Activated CD8-positive, alpha-beta memory T cell treated with anti-CD3 and anti-CD28 coated beads, Interleukin-2, amount 50 U/mL, for 48 hours (primary cell): ENCODE data around the gene ADNP2.

Experiments used
- DNase-seq: peaks from one replicate; pipeline ENCODE4 v3.0.0-alpha.2; 2020

Gene ADNP2

GRCh38 chr18:80108739-80109675 is at the start of gene ADNP2:
Gene ADNP2, plus strand, starts transcription at chr18:80109262. Its CDS starts 8,281 bp downstream, at chr18:80117543.
- DNase-seq: peak; percentile 89

- no peak for DNase-seq
These were observed 49.1 kb upstream of the ADNP2 start for GRCh38 chr18:80059945-80060344.

GRCh38 chr18:80065705-80066104 is 43.4 kb upstream of the ADNP2 start:
- no peak for DNase-seq

GRCh38 chr18:80067321-80067720 is 41.7 kb upstream of the ADNP2 start:
- no peak for DNase-seq

- DNase-seq: no peak
These were observed 41.2 kb upstream of the ADNP2 start for GRCh38 chr18:80067897-80068296.

GRCh38 chr18:80068571-80069272 is 40.3 kb upstream of the ADNP2 start:
- no peak for DNase-seq

- no peak for DNase-seq
These were observed 38.2 kb upstream of the ADNP2 start for GRCh38 chr18:80070825-80071224.

- DNase-seq: no peak
These were observed 34.9 kb upstream of the ADNP2 start for GRCh38 chr18:80074183-80074582.

- no peak for DNase-seq
These were observed 34.4 kb upstream of the ADNP2 start for GRCh38 chr18:80074697-80075096.

- DNase-seq: no peak
These were observed 33.1 kb upstream of the ADNP2 start for GRCh38 chr18:80075940-80076339.

- DNase-seq: no peak
These were observed 32.7 kb upstream of the ADNP2 start for GRCh38 chr18:80076379-80076778.

- DNase-seq: no peak
These were observed 31.2 kb upstream of the ADNP2 start for GRCh38 chr18:80077873-80078272.

- no peak for DNase-seq
These were observed 22.8 kb upstream of the ADNP2 start for GRCh38 chr18:80086281-80086680.

- no peak for DNase-seq
These were observed 21.0 kb upstream of the ADNP2 start for GRCh38 chr18:80088036-80088435.

GRCh38 chr18:80088823-80089222 is 20.2 kb upstream of the ADNP2 start:
- DNase-seq: no peak

- DNase-seq: no peak
These were observed 13.6 kb upstream of the ADNP2 start for GRCh38 chr18:80095414-80095813.

- no peak for DNase-seq
These were observed 13.0 kb upstream of the ADNP2 start for GRCh38 chr18:80096032-80096565.

- no peak for DNase-seq
These were observed 11.9 kb upstream of the ADNP2 start for GRCh38 chr18:80097201-80097600.

GRCh38 chr18:80103231-80103630 is 5.8 kb upstream of the ADNP2 start:
- DNase-seq: no peak

- no peak for DNase-seq
These were observed 4.7 kb upstream of the ADNP2 start for GRCh38 chr18:80104364-80104779.

GRCh38 chr18:80105369-80106167 is 3.5 kb upstream of the ADNP2 start:
- DNase-seq: no peak

- DNase-seq: no peak
These were observed 2.5 kb upstream of the ADNP2 start for GRCh38 chr18:80106482-80107051.

GRCh38 chr18:80107426-80107825 is 1.6 kb upstream of the ADNP2 start:
- no peak for DNase-seq
